Nephron (organoid): ENCODE measurements around the gene RIMS3.

Experiments
- H3K27ac Mint-ChIP-seq, 3 experiments: 2 replicates each; pipeline ENCODE4 v1.8.0; 2020; ENCODE audit warnings: mixed read lengths in 3 of 3, mild to moderate bottlenecking in 2 of 3, moderate library complexity in 1 of 3
- H3K27me3 Mint-ChIP-seq: 2 replicates; pipeline ENCODE4 v1.8.0; 2021; ENCODE audit warnings: low read depth, mild to moderate bottlenecking, moderate library complexity, mixed read lengths
- H3K36me3 Mint-ChIP-seq: 2 replicates; pipeline ENCODE4 v1.8.0; 2020; ENCODE audit warnings: low read depth, mixed read lengths
- H3K4me1 Mint-ChIP-seq: 2 replicates; pipeline ENCODE4 v1.8.0; 2020; ENCODE audit warnings: mixed read lengths
- H3K4me3 Mint-ChIP-seq, 3 experiments: 2 replicates each; pipeline ENCODE4 v1.8.0; 2020; ENCODE audit warnings: mild to moderate bottlenecking in 3 of 3, mixed read lengths in 3 of 3, moderate library complexity in 2 of 3
- H3K9me3 Mint-ChIP-seq: 2 replicates; pipeline ENCODE4 v1.8.0; 2020; ENCODE audit warnings: mixed read lengths
- CTCF ChIP-seq, 3 experiments: fragments of 200-600 bp; sonication (generic); IDR thresholded peaks; one replicate each; pipeline ENCODE4 v1.5.0; 2021; ENCODE audit warnings: antibody characterized with exemption in 3 of 3; ENCODE audit not compliant: unreplicated experiment in 3 of 3

The RIMS3 gene

GRCh38 chr1:40676501-40676900, 11.0 kb upstream of the RIMS3 start:
- Mint-ChIP-seq H3K27ac (no peak overlapping the region), H3K4me1 (no peaks in the 10 kb centered on the region), H3K9me3 (no peaks in the 10 kb centered on the region), H3K36me3 (no peaks in the 10 kb centered on the region), H3K27me3 (no peaks in the 10 kb centered on the region), H3K4me3 (no peak overlapping the region)
- no peak for TF ChIP-seq CTCF (IDR thresholded peaks at IDR 0.05; ENCODE audit: unreplicated experiment in 3 of 3)

- Mint-ChIP-seq H3K9me3 (no peaks in the 10 kb centered on the region), H3K27me3 (peaks cover 15% of the 10 kb centered on the region), H3K27ac (no peak overlapping the region), H3K4me3 (no peak overlapping the region), H3K4me1 (no peaks in the 10 kb centered on the region), H3K36me3 (no peaks in the 10 kb centered on the region)
- no peak for TF ChIP-seq CTCF (IDR thresholded peaks at IDR 0.05; ENCODE audit: unreplicated experiment in 3 of 3)
These were observed 8.0 kb upstream of the RIMS3 start for GRCh38 chr1:40673452-40673851.

- Mint-ChIP-seq H3K9me3 (no peaks in the 10 kb centered on the region), H3K4me3 (peak overlapping the region in 2 of 3 experiments; percentile 23 to 31), H3K36me3 (no peaks in the 10 kb centered on the region), H3K4me1 (no peaks in the 10 kb centered on the region), H3K27me3 (peaks cover 25% of the 10 kb centered on the region), H3K27ac (no peak overlapping the region)
- peak; percentile 93 to 96 (median 94) for TF ChIP-seq CTCF (IDR thresholded peaks at IDR 0.05; ENCODE audit: unreplicated experiment in 3 of 3)
These were observed 3.5 kb upstream of the RIMS3 start for GRCh38 chr1:40668769-40669525.

GRCh38 chr1:40664791-40665190, 691 bp downstream of the RIMS3 start:
- no peak for TF ChIP-seq CTCF (IDR thresholded peaks at IDR 0.05; ENCODE audit: unreplicated experiment in 3 of 3)
- Mint-ChIP-seq H3K4me3 (peak overlapping the region; percentile 88 to 91 (median 89)), H3K4me1 (peaks cover 13% of the 10 kb centered on the region), H3K27me3 (peaks cover 26% of the 10 kb centered on the region), H3K9me3 (no peaks in the 10 kb centered on the region), H3K27ac (no peak overlapping the region), H3K36me3 (no peaks in the 10 kb centered on the region)

GRCh38 chr1:40664167-40664537, 1.3 kb downstream of the RIMS3 start:
- H3K9me3 Mint-ChIP-seq: no peaks in the 10 kb centered on the region
- peak overlapping the region; percentile 88 to 91 (median 89) for H3K4me3 Mint-ChIP-seq
- peaks cover 13% of the 10 kb centered on the region for H3K4me1 Mint-ChIP-seq
- H3K27ac Mint-ChIP-seq: no peak overlapping the region
- H3K27me3 Mint-ChIP-seq: peaks cover 24% of the 10 kb centered on the region
- TF ChIP-seq CTCF (IDR thresholded peaks at IDR 0.05; ENCODE audit: unreplicated experiment in 3 of 3): no peak
- no peaks in the 10 kb centered on the region for H3K36me3 Mint-ChIP-seq
